ENCODE data around the gene NME2.

- TF ChIP-seq CTCF (conservative IDR thresholded peaks at IDR 0.05; ENCODE audit: low read depth, low read length) (no peak), EZH2 (IDR thresholded peaks at IDR 0.05; ENCODE audit: low read length, unreplicated experiment) (no peak), EZH2phosphoT487 (IDR thresholded peaks at IDR 0.05; ENCODE audit: borderline replicate concordance, low read length) (no peak)
Observed at GRCh38 chr17:51120739-51121619, 45.2 kb upstream of the NME2 start, which contains the start of gene SPAG9.

Data from PC-3 (cell line).